ENCODE results near the gene RAPGEF4.
"Not testable (repeated sequence)": the region's sequence is repeated elsewhere in the genome, so short reads cannot be mapped to it uniquely, and the experiment has no call there.

The RAPGEF4 gene

DNA sequence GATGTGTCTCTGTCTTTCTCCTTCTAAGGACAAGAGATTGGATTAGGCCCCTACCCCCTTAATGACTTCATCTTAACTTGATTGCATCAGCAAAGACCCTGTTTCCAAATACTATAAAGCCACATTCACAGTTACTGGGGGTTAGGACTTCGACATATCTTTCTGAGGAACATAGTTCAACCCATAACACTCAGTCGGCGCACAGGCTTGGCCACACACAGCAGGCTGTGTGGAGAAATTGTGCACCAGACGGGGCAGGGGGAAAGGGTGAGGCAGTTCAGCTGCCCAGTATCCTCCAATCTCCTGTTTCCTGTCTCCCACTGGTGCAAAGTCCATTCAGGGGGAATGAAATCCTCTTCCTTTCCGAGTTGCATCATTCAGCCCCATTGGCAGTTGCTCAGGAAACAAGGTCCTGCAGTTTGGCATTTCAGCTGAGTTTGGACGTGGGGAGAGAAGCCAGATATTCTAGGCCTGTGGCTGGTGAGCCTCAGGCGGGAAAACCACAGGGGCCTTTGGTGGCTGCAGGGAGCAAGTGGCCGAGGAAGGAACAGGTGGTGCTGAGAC, 9.4 kb upstream of the RAPGEF4 start:
- DNase-seq (ENCODE audit: low read depth in 2 of 2): no peak

DNA sequence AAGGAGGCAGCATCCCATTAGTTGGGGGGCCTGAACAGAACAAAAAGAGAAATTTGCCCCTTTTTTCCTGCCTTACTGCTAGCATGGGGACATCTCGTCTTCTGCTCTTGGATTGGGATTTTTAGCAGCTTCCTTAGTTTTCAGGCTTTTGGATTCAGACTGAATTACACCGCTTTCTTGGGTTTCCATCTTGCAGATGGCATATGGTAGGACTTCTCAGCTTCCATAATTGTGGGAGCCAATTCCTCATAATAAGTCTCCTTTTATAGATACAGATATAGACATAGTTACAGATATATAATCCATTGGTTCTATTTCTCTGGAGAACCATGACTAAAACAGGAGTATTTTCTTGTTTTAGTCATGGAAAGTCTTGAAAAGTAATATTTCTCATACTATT, 5.2 kb upstream of the RAPGEF4 start:
- no peak for DNase-seq (ENCODE audit: low read depth in 2 of 2)

GRCh38 chr2:172734711-172735581, 699 bp upstream of the RAPGEF4 start:
- no peak for DNase-seq (ENCODE audit: low read depth in 2 of 2)

DNA sequence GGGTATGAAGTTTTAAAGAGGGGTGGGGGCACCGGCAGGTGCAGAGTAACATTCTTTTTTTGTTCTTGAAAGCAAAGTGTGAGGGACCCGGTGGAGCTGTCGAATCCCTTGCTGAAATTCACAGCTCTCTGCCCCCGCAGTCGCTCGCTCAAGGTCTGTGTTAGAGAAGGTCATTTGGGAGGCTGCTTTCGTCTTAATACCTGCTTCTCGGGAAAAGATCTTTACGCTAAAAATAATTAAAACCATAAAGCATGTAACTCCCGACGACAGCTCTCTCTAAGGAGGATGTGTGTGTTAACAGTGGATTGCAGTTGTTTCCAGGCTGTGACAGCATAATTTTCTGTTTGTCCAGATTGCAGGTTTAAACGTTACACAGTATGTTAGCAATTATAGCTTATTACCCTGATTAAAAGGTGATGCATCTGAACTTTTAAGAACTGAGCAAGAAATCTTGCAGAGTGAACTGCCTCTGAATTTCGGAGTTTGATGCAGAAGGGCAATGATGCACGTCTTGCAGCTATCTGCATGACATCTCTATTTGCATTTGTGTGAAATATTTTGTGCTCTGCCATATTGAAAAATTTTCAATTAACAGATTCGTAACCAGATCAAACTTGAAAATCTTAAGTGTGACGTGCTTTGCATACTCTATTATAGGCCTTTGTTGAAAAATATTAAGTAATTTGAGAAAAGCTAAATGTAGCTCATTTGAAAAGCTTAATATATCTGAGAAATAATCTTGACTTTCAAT, 954 bp downstream of the RAPGEF4 start:
- DNase-seq (ENCODE audit: low read depth in 2 of 2): no peak

- no peak for DNase-seq (ENCODE audit: low read depth in 2 of 2)
Measured at GRCh38 chr2:172739661-172740266, 4.1 kb downstream of the RAPGEF4 start.

GRCh38 chr2:172740856-172741255, 5.2 kb downstream of the RAPGEF4 start:
- no peak for DNase-seq (ENCODE audit: low read depth in 2 of 2)

GRCh38 chr2:172742931-172743540, 7.4 kb downstream of the RAPGEF4 start:
- no peak for DNase-seq (ENCODE audit: low read depth in 2 of 2)

DNA sequence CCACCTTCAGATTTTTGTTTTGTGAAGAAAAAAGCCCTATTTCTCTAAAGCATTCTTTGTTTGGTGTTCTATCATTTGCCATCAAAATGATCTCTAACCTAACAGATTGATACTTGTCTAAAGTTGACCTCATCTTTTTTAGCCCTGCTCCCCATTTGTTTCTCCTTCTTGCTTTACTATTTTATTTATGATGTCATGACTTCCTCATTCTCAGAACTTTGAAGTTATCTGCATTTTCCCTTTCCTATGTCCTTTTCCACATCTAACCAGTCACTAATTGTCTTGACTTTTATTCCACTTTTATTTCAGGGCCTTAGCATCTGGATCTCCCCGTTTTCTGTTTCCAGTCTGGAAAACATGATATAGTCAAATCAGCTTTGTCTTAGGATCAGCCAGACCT, 8.3 kb downstream of the RAPGEF4 start:
- no peak for DNase-seq (ENCODE audit: low read depth in 2 of 2)

DNA sequence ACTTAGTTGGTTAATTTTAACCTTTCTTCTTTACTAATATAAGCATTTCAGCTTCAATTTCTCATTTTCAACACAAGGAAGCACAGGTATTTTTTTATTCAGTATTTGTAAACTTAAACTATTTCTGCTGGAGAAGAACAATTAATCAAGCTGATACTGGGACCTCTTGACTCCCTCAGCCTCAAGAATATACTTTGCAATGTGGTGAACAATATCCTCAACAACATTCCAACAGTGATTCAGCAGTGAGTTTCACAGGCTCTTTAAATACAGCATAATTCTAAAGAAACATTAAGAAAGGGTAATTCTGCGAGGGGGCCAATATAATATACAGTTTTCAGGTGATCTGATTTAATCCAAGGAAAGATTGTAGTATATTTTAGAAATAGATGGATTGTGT, 10.0 kb downstream of the RAPGEF4 start:
- DNase-seq (ENCODE audit: low read depth in 2 of 2): no peak

DNA sequence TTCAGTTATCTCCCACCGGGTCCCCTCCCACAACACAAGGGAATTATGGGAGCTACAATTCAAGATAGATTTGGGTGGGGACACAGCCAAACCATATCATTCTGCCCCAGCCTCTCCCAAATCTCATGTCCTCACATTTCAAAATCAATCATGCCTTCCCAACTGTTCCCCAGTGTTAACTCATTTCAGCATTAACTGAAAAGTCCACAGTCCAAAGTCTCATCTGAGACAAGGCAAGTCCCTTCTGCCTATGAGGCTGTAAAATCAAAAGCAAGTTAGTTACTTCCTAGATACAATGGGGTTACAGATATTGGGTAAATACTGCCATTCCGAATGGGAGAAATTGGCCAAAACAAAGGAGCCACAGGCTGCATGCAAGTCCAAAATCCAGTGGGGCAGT, 12.9 kb downstream of the RAPGEF4 start:
- DNase-seq (ENCODE audit: low read depth in 2 of 2): not testable (repeated sequence)

- DNase-seq (ENCODE audit: low read depth in 2 of 2): no peak
Measured at GRCh38 chr2:172749388-172749787, 13.7 kb downstream of the RAPGEF4 start.

GRCh38 chr2:172751564-172751963, 15.9 kb downstream of the RAPGEF4 start:
- no peak for DNase-seq (ENCODE audit: low read depth in 2 of 2)

DNA sequence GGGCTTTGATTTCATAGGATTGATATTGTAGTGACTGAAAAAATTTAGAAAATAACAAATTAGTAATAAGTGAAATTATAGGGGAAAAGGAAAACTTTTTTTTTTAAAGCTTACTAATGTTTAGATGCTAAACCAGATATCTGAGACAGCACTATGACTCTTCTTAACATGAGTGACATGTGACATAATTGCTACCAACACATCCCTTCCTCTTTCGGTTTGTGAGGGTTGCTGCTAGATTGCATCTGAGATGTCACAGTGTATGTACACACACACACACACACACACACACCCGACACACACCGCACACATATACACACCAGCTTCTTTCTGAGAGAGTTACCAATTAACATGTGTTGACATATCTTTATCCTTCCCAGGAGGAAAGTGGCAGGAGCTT, 18.0 kb downstream of the RAPGEF4 start:
- no peak for DNase-seq (ENCODE audit: low read depth in 2 of 2)

DNA sequence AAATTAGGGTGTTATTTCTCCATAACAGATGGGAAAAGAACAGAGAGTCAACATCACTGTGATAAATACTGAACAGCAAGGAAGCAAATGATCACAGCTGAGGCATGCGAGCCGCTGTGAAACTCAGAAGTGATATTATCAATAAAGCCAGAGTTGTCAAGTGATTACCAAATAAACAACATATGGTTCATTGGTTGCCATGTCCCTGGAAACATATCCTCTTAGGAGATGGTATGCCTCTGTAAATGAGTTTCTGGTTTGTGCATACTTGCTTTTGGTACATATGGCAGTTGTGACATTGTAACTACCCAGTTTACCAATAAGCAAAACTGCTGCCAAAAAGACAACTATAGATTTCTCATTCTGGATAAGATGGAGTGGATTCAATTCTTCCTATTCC, 23.8 kb downstream of the RAPGEF4 start:
- no peak for DNase-seq (ENCODE audit: low read depth in 2 of 2)

- no peak for DNase-seq (ENCODE audit: low read depth in 2 of 2)
Measured at GRCh38 chr2:172761306-172761705, 25.7 kb downstream of the RAPGEF4 start.

DNA sequence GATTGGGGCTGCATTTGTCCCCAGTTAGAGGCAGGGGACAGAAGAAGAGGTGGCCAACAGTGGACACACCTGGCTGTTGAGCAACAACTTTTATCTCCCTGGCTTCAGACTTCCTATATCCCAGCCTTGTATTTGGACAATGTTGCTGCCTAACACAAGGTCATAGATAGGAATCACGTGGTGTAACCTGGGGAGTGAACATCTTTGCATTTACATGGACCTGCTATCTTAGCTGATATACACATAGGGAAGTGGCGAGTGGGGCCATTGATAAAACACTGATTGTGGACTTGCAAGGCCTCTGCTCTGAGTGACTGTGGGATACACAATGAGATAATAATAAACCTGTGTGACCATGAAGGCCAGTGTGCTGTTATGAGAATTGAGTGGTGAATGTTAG, 26.9 kb downstream of the RAPGEF4 start:
- DNase-seq (ENCODE audit: low read depth in 2 of 2): no peak

GRCh38 chr2:172763079-172763478, 27.4 kb downstream of the RAPGEF4 start:
- DNase-seq (ENCODE audit: low read depth in 2 of 2): no peak

DNA sequence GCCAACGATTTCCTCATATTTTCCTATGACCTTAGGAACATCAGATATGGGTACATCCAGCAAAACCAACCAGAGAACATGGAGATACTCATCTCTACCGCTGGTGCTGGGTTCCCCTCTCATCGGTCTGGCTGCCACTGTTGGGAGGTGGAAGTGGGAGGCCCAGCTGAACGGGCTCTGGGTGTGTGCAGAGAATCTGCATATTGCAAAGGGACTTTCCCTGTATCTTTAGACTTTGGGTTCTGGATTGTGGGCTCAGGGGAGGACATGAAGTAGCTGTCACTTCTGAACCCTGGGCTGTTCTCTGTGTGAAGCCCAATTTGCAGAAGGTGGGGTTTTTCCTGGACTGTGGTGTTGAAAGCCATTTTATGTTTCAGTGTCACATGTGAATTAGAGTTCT, 30.0 kb downstream of the RAPGEF4 start:
- no peak for DNase-seq (ENCODE audit: low read depth in 2 of 2)

DNA sequence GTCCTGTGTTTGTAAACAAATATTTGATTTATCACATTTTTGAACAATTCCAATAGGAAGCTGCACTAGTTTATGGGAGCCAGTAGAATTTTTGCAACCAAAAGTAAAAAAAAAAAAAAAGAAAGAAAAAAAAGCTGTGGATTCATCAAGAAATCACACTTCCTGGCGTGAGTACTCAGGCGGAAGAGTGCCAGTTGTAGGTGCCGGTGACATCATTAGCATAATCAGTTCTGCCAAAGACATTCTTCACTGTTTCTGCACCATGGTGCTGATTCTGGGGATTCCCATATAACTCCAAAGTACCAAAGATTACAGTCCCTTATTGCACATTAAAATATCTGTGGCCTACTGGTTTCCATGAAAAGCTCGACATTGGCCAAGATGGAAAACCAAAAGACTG, 32.8 kb downstream of the RAPGEF4 start:
- DNase-seq (ENCODE audit: low read depth in 2 of 2): no peak

GRCh38 chr2:172769879-172770278, 34.2 kb downstream of the RAPGEF4 start:
- DNase-seq (ENCODE audit: low read depth in 2 of 2): no peak

GRCh38 chr2:172770887-172771286, 35.2 kb downstream of the RAPGEF4 start:
- DNase-seq (ENCODE audit: low read depth in 2 of 2): no peak

DNA sequence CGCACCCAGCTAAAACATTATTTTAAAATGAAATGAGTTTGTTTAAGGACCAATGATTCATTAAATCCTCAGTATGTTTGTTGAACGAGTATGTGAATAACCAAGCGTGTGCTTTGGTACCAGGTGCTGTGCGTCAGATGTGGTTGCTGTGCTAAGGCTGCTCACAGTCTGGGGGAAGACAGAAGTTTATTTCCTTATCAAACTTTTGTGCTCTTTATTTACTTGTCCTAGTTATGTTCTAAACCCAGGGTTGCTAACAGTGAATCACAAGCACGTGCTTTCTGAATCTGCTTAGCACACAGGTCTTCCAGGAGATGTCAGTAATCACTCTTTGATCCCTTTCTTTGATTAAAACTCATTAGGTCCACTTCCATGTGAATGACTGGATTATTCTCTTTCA, 37.0 kb downstream of the RAPGEF4 start:
- DNase-seq (ENCODE audit: low read depth in 2 of 2): no peak
